Muscle of back (tissue), 11 donors: ENCODE measurements around the gene NOS3. TPM values are rescaled to one million over a fixed set of nuclear protein-coding genes. Genes with fewer than 3 reads are reported as not detected.

ENCODE experiments used
- DNase-seq, 3 donors: peaks; one replicate each; pipeline versions ENCODE4 v3.0.0 to v3.0.0-alpha.2; 2013
- polyA plus RNA-seq, 10 donors: library from polyadenylated mRNA; unstranded; fragments of 120-200 nt; gene quantifications; one replicate each; pipeline ENCODE4 v1.2.1, GENCODE V29; 2013; ENCODE audit not compliant: insufficient read length in 10 of 10

Gene NOS3
- polyA plus RNA-seq, 10 donors, result 4.1 to 9.4 (median 6.6) TPM

GRCh38 chr7:150978126-150978789 is 12.6 kb upstream of the NOS3 start, which contains the start of gene KCNH2:
KCNH2 (minus strand) TSS chr7:150978321; CDS start chr7:150977913, 408 bp downstream.
- DNase-seq, result peak in 2 of 3 donors; percentile 68 to 85

GRCh38 chr7:150979713-150980390 is 11.0 kb upstream of the NOS3 start:
- DNase-seq, result no peak

- DNase-seq, result peak in 1 of 3 donors; percentile 56
Measured at GRCh38 chr7:150980663-150981062, 10.2 kb upstream of the NOS3 start.

DNA sequence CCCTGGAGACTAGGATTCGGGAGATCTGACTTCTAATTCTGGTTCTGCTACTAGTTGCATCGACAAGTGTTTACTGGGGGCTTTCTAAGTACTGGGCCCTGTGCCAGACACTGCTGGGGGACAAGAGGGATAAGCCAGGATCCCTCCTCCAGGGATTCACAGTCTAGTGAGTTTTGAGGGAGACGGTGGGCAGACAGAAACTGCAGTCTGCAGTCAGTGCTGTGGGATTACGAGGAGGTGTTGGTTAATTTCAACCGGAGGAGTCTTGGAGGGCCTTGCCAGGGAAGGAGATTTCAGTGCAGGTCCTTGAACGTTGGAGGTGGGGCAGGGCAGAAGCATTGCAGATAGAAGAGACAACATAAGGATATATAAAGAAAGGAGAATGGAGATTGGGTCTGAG is 9.2 kb upstream of the NOS3 start:
- DNase-seq, result no peak

GRCh38 chr7:150982351-150982750 is 8.5 kb upstream of the NOS3 start:
- no peak for DNase-seq

DNA sequence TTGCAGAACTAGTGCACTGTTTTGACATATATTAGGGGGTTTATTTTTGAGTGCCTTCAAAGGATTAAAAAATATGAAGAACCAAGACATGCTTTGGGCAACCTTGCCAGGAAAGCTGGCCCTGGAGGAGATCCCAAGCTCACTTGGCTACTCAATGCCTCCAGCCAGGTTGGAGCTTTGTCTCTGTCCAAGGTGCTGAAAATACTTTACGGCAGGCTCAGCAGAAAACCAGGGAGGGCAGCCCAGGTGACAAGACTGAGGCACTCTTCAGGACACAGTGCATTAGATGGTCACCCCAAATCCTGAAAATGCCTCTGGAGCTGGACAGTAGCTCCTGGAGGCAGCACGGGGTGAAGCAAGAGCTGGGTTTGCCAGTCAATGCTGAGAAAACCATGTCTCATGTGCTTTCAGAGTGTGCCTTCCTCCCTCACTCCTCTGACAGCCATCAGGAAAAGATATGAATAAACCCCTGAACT is 6.9 kb upstream of the NOS3 start:
- DNase-seq, result peak in 2 of 3 donors; percentile 59 to 68

DNA sequence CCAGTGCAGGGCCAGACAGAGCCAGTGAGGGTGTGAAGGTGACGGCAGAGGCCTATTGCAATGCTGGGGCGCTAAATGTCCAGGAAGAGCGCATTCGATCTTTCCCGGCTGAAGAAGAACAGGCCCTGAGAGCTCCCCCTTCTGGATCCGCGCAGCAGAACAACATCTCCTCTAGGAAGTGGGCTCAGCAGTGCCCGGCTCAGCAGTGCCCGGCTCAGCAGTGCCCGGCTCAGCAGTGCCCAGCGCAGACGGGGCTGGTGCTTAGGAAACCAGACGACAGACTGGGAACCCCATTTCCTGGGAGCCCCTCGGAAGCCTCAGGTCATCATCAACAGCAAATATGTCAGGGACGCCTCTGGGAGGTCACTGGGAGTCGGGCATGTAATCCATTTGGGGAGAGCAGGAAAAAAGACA is 4.7 kb upstream of the NOS3 start:
- DNase-seq, result peak in 1 of 3 donors; percentile 65

DNA sequence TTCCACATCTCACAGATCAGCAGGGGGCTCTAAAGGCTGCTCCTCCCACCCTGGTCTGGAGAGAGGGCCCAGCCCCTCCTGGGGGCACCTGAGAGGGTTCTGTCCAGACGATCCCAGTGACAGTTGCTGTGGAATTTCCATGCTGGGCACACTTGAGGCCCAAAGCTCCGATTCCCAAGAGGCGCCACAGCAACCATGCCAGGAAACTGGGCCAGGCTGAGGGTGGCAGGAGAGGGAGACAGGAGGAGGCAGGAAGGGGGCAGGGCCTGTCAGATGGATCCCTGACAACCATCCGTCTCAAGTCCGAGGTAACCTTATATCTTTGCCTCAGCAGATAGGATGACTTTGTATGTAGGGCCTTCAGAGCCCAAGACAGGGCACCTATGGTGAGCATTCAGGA is 4.3 kb upstream of the NOS3 start:
- DNase-seq, result no peak

DNA sequence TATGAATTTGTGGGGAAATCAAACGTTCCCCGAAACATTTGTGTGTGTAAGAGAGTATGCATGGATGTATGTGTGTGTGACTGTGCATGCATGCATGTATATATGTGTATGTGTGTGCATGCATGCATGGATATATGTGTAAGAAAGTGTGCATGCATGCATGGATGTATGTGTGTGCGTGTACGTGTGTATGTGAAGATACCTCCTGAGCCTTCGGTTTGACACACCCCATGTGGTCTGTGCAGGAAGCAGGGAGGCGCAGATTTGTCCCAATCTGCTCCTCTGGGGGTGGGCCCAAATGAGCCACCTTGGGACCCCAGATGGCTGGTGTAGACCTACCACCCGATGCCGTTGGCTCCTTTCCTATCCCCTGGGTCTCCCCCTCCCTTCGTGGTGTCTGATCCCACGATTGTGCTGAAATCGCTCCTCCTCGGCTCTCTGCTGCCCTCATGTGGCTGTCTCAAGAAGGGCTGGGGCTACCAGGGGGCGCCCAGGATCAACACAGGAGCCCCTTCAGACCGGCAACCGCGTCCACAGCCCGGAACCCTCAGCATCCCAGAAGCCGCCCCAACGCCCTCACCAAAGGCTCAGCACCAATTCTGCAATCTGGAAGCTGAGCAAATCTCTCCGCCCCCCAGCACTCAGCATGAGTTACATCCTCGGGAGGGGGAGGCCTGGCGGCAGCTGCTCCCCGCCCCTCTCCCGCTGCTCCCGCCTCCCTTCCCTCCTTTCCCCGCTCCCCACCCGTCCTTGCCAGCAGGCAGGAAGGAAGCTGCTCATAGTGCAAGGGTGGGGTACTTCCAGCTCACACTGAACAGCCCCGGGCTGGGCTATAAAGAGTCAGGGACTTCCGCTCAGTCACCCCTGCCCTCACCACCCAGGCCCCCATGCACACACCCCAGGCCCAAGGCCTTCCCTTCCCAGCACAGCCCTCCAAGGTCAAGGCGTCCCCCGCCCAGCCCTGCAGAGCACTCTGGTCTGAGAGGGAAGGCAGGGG is 2.3 kb upstream of the NOS3 start:
- DNase-seq, result peak in 2 of 3 donors; percentile 66 to 85

GRCh38 chr7:150989456-150989855 is 1.4 kb upstream of the NOS3 start:
- DNase-seq, result peak in 1 of 3 donors; percentile 4

DNA sequence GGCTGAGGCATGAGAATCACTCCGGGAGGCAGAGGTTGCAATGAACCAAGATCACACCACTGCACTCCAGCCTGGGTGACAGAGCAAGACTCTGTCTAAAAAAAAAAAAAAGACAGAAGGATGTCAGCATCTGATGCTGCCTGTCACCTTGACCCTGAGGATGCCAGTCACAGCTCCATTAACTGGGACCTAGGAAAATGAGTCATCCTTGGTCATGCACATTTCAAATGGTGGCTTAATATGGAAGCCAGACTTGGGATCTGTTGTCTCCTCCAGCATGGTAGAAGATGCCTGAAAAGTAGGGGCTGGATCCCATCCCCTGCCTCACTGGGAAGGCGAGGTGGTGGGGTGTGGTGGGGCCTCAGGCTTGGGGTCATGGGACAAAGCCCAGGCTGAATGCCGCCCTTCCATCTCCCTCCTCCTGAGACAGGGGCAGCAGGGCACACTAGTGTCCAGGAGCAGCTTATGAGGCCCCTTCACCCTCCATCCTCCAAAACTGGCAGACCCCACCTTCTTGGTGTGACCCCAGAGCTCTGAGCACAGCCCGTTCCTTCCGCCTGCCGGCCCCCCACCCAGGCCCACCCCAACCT is 1.3 kb downstream of the NOS3 start:
- no peak for DNase-seq

- DNase-seq, result peak in 1 of 3 donors; percentile 64
Measured at GRCh38 chr7:150992833-150993302, 2.1 kb downstream of the NOS3 start.

DNA sequence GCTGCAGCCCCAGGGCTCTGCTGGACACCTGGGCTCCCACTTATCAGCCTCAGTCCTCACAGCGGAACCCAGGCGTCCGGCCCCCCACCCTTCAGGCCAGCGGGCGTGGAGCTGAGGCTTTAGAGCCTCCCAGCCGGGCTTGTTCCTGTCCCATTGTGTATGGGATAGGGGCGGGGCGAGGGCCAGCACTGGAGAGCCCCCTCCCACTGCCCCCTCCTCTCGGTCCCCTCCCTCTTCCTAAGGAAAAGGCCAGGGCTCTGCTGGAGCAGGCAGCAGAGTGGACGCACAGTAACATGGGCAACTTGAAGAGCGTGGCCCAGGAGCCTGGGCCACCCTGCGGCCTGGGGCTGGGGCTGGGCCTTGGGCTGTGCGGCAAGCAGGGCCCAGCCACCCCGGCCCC is 2.7 kb downstream of the NOS3 start:
- DNase-seq, result no peak

GRCh38 chr7:150994141-150994837 is 3.5 kb downstream of the NOS3 start:
- DNase-seq, result no peak

- DNase-seq, result no peak
Measured at GRCh38 chr7:150994838-150995510, 4.2 kb downstream of the NOS3 start.

GRCh38 chr7:150996376-150997074 is 5.7 kb downstream of the NOS3 start:
- peak in 1 of 3 donors; percentile 32 for DNase-seq

- no peak for DNase-seq
Measured at GRCh38 chr7:150997075-150997511, 6.3 kb downstream of the NOS3 start.

DNA sequence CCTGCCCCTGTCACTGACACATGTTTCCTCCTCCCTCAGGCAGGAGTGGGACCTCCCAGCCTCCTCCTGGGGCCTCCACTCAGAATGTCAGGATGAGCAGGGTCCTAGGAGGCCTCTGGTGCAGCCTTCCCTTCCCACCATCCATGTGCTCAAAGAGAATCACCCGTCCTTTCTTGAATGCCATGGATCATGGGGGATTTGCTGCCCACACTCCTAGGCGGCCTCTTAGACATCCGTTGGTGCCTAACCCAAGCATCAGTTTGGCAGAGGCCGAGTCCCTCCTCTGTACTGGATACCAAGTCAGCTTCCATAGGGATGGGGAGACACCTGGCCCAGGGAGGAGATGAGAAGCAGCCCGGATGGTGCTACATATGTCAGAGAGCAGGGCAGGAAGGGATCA is 7.0 kb downstream of the NOS3 start:
- no peak for DNase-seq

DNA sequence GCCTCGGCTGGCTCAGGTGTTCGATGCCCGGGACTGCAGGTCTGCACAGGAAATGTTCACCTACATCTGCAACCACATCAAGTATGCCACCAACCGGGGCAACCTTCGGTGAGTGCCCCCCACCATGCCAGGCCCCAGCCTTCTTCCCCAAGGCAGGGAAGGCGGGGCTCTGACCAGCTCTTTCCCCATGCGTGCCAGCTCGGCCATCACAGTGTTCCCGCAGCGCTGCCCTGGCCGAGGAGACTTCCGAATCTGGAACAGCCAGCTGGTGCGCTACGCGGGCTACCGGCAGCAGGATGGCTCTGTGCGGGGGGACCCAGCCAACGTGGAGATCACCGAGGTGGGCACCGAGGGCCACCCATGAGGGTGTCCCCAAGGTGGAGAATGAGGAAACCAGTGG is 7.5 kb downstream of the NOS3 start:
- DNase-seq, result no peak
